MCF 10A (cell line): Measurements from ENCODE around the gene MAPRE3. TPM values are rescaled to one million over a fixed set of nuclear protein-coding genes. Genes with fewer than 3 reads are reported as not detected.

ENCODE experiments used
- BruUV-seq: library from RNA; stranded (reverse); fragments of 400-500 nt; replicated peaks from 2 replicates; lab custom pipeline; 2021; lab: Mats Ljungman, UMichigan
- CTCF ChIA-PET: fragments of 300-600 bp; sonication (Branson Sonifier 250); formaldehyde crosslinking; extraction: SDS; loops from one replicate; lab custom pipeline; 2021; ENCODE audit warnings: antibody characterized with exemption, inconsistent platforms; lab: Yijun Ruan, JAX
- POLR2A ChIA-PET: fragments of 300-600, 350-650 bp; sonication (Branson Sonifier 250); formaldehyde crosslinking; extraction: SDS; loops from one replicate; lab custom pipeline; 2020; ENCODE audit warnings: antibody characterized with exemption, inconsistent platforms; lab: Yijun Ruan, JAX
- DNase-seq: peaks from one replicate; pipeline ENCODE4 v3.0.0-alpha.2; 2018; ENCODE audit not compliant: unreplicated experiment
- H3K27ac Mint-ChIP-seq: one replicate; pipeline ENCODE4 v1.8.0; 2022; ENCODE audit warnings: mild to moderate bottlenecking, low read depth, mixed read lengths; ENCODE audit not compliant: unreplicated experiment
- H3K27me3 Mint-ChIP-seq: one replicate; pipeline ENCODE4 v1.8.0; 2022; ENCODE audit warnings: mixed read lengths; ENCODE audit not compliant: insufficient read depth, unreplicated experiment
- H3K36me3 Mint-ChIP-seq: one replicate; pipeline ENCODE4 v1.8.0; 2022; ENCODE audit warnings: mild to moderate bottlenecking, moderate library complexity, mixed read lengths; ENCODE audit not compliant: insufficient read depth, unreplicated experiment
- H3K4me1 Mint-ChIP-seq: one replicate; pipeline ENCODE4 v1.8.0; 2022; ENCODE audit warnings: mixed read lengths; ENCODE audit not compliant: insufficient read depth, unreplicated experiment
- H3K4me3 Mint-ChIP-seq: one replicate; pipeline ENCODE4 v1.8.0; 2022; ENCODE audit warnings: mild to moderate bottlenecking, moderate library complexity, mixed read lengths; ENCODE audit not compliant: unreplicated experiment
- H3K9me3 Mint-ChIP-seq: one replicate; pipeline ENCODE4 v1.8.0; 2022; ENCODE audit warnings: mixed read lengths; ENCODE audit not compliant: unreplicated experiment
- intact Hi-C: fragments of 100-400 bp; cut with micrococcal nuclease; formaldehyde crosslinking; loops from 2 replicates; pipeline ENCODE4 v1.14.1; 2022
- total RNA-seq: library from RNA; stranded (reverse); gene quantifications from 2 replicates; pipeline ENCODE4 v1.2.3, GENCODE V29; 2022
- TF ChIP-seq, protein P1 (sequence below): fragments of 200-600 bp; IDR thresholded peaks from one replicate; pipeline ENCODE4 v1.8.0; 2022; ENCODE audit warnings: antibody characterized with exemption, mild to moderate bottlenecking; ENCODE audit not compliant: unreplicated experiment

The MAPRE3 gene
- total RNA-seq, 1 experiment from 2014 or later: 18.0 TPM

DNA sequence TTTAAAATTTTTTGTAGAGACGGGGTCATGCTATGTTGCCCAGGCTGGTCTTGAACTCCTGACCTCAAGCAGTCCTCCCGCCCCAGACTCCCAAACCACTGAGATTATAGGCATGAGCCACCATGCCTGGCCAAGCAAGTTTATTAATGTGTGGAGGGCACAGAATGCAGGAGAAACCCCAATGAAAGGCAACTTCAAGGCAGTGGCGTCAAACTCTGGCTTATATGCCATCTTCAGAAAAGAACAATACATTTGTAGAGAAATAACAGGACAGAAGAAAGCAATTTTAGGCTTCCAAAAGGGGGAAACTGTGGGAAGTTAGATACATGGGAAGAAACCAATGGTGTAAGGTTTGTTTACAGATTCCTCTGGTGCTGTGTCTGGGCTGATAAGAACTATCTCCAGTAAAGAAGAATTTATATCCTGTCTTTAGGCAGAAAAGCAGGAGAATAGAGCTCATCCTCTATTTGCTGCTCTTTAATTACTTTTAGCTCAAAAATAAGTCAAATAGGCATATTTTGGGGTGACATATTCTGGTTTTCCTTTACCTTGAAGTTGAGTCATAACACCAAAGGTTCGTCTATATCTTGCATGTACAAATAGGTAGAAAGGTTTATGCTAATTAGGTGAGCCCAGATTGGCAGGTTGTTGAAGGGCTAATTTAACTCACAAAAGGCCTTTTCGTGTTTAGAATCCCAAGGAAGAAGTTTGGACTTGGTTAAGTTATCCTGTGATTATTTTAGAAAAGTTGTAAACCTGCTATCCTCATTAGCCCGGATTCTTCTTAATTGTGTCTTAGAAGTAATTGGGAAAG lies 36.4 kb downstream of the MAPRE3 start:
- no peak overlapping the region for H3K4me3 Mint-ChIP-seq
- no peak for DNase-seq
- ChIA-PET CTCF (interaction anchor here (0.6 to 2.1 kb wide), 6 partner anchors 9 to 243 kb away, joined by 3 to 8 read pairs (median 4); no protein-coding TSS in a partner anchor), POLR2A (interaction anchor here (0.7 kb wide), 1 partner anchor 37 kb away, joined by 3 read pairs; no protein-coding TSS in a partner anchor)
- no TSS peak for BruUV-seq
- no peak overlapping the region for H3K27ac Mint-ChIP-seq
- no peaks in the 10 kb centered on the region for H3K36me3 Mint-ChIP-seq
- TF ChIP-seq, protein P1, sequence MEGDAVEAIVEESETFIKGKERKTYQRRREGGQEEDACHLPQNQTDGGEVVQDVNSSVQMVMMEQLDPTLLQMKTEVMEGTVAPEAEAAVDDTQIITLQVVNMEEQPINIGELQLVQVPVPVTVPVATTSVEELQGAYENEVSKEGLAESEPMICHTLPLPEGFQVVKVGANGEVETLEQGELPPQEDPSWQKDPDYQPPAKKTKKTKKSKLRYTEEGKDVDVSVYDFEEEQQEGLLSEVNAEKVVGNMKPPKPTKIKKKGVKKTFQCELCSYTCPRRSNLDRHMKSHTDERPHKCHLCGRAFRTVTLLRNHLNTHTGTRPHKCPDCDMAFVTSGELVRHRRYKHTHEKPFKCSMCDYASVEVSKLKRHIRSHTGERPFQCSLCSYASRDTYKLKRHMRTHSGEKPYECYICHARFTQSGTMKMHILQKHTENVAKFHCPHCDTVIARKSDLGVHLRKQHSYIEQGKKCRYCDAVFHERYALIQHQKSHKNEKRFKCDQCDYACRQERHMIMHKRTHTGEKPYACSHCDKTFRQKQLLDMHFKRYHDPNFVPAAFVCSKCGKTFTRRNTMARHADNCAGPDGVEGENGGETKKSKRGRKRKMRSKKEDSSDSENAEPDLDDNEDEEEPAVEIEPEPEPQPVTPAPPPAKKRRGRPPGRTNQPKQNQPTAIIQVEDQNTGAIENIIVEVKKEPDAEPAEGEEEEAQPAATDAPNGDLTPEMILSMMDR: no peak
- H3K4me1 Mint-ChIP-seq: peaks cover 18% of the 10 kb centered on the region
- intact Hi-C loops: no loop called here
- no peaks in the 10 kb centered on the region for H3K27me3 Mint-ChIP-seq
- no peaks in the 10 kb centered on the region for H3K9me3 Mint-ChIP-seq

DNA sequence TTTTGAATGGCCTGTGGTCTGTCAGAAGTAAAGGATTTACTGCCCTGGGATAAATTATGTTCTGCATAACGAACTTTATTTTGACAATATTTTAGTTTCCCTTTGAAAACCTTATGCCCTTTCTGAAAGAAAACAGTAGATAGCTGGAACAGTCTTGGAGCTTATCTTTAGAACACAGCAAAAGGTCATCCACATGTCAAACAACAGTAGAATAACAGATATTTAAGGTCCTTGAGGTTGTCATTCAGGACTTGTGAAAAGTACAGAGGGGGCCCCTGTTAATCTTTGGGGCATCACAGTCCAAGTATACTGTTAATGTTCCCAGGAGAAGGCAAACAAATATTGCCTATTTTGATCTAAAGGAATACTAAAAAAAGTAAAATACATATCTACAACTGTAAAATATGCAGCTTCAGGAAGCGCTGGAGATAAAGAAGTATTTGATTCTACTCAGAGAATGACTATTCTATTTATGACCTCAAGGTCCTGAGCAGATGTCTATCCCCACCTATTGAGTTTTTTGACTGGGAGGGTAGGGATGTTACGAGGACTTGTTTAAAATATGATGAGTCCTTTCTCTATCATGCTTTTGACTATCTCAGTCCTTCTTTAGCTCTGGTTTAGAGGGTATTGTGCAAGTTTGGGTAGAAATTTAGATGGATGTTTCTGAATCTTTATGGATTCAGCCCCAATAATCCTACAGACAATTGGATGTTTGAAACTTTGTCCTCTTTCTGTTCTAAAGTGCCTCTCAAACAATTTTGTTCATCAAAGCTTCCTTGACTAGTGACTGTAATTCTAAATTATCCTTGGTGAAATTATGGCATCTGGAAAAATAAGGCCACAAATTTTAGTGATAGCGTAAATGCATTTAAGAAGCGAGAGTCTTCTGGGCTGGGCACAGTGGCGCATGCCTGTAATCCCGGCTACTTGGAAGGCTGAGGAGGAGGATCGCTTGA lies 37.3 kb downstream of the MAPRE3 start:
- Mint-ChIP-seq H3K36me3 (no peaks in the 10 kb centered on the region), H3K4me1 (peaks cover 15% of the 10 kb centered on the region), H3K4me3 (no peak overlapping the region), H3K27ac (no peak overlapping the region), H3K9me3 (no peaks in the 10 kb centered on the region), H3K27me3 (no peaks in the 10 kb centered on the region)
- TF ChIP-seq, protein P1: no peak
- ChIA-PET CTCF (interaction anchor here (0.6 to 2.1 kb wide), 6 partner anchors 9 to 48 kb away, joined by 3 to 8 read pairs (median 5); partner anchors contain the start of gene TMEM214), POLR2A (interaction anchor here (0.7 kb wide), 1 partner anchor 38 kb away, joined by 3 read pairs; no protein-coding TSS in a partner anchor)
- DNase-seq: no peak
- intact Hi-C loops: no loop called here
- BruUV-seq: no TSS peak

DNA sequence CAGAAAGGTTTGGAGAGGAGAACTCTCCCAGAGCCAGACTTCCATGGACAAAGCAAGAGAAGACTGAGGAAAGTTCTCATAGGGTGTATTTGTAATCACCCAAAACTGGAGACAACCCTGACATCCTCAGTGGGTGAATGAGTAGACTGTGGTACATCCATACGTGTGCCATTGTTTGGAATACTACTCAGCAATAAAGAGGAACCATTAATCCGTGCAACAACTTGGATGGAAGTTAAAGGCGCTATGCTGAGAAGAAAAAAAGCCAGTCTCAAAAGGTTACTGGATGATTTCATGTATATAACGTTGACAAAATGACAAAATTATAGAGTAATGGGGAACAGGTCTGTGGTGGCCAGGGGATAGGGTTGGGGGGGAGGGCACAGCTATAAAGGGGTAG lies 38.2 kb downstream of the MAPRE3 start:
- H3K4me1 Mint-ChIP-seq: peaks cover 13% of the 10 kb centered on the region
- no peaks in the 10 kb centered on the region for H3K9me3 Mint-ChIP-seq
- no peak overlapping the region for H3K27ac Mint-ChIP-seq
- CTCF ChIA-PET: interaction anchor here (0.9 to 1.2 kb wide), 2 partner anchors 8 to 76 kb away, joined by 3 to 6 read pairs; no protein-coding TSS in a partner anchor
- intact Hi-C loops: no loop called here
- H3K4me3 Mint-ChIP-seq: no peak overlapping the region
- no peaks in the 10 kb centered on the region for H3K36me3 Mint-ChIP-seq
- POLR2A ChIA-PET: interaction anchor here (2.5 kb wide), 1 partner anchor 11 kb away, joined by 6 read pairs; no protein-coding TSS in a partner anchor
- no peak for DNase-seq
- TF ChIP-seq, protein P1: no peak
- H3K27me3 Mint-ChIP-seq: no peaks in the 10 kb centered on the region
- BruUV-seq: no TSS peak
